Parathyroid adenoma (tissue), 2 donors: Measurements from ENCODE around the gene ESYT2.
A peak's percentile ranks its signal among the peaks of the same experiment; 100 is the strongest.

ENCODE experiments used
- H2AFZ ChIP-seq: fragments of 300-600 bp; sonication (generic); one replicate; pipeline ENCODE4 v1.7.0; 2017; ENCODE audit warnings: antibody characterized with exemption, mild to moderate bottlenecking
- H3K27ac ChIP-seq: fragments of 300-600 bp; sonication (generic); one replicate; pipeline ENCODE4 v1.7.0; 2017
- H3K27me3 ChIP-seq: fragments of 300-600 bp; sonication (generic); one replicate; pipeline ENCODE4 v1.7.0; 2017; ENCODE audit warnings: low read length; ENCODE audit not compliant: control insufficient read depth, insufficient read depth
- H3K36me3 ChIP-seq: fragments of 300-600 bp; sonication (generic); one replicate; pipeline ENCODE4 v1.7.0; 2017; ENCODE audit warnings: low read length; ENCODE audit not compliant: control insufficient read depth, insufficient read depth
- H3K4me1 ChIP-seq: fragments of 300-600 bp; sonication (generic); one replicate; pipeline ENCODE4 v1.7.0; 2017; ENCODE audit warnings: control low read depth
- H3K4me2 ChIP-seq: fragments of 300-600 bp; sonication (generic); one replicate; pipeline ENCODE4 v1.7.0; 2017; ENCODE audit warnings: low read length
- H3K4me3 ChIP-seq: fragments of 300-600 bp; sonication (generic); one replicate; pipeline ENCODE4 v1.7.0; 2017; ENCODE audit warnings: low read depth, low read length
- H3K79me2 ChIP-seq: fragments of 300-600 bp; sonication (generic); one replicate; pipeline ENCODE4 v1.7.0; 2017; ENCODE audit warnings: control low read depth
- H3K9ac ChIP-seq: fragments of 300-600 bp; sonication (generic); one replicate; pipeline ENCODE4 v1.7.0; 2017; ENCODE audit warnings: mild to moderate bottlenecking
- H3K9me3 ChIP-seq: fragments of 300-600 bp; sonication (generic); one replicate; pipeline ENCODE4 v1.7.0; 2017; ENCODE audit warnings: low read length; ENCODE audit not compliant: control insufficient read depth
- CTCF ChIP-seq: fragments of 300-600 bp; sonication (generic); IDR thresholded peaks from one replicate; pipeline ENCODE4 v1.7.0; 2017; ENCODE audit warnings: antibody characterized with exemption, mild to moderate bottlenecking
- donor health status: primary hyperparathyroidism.

Gene ESYT2

GRCh38 chr7:158827411-158828132, 1.7 kb downstream of the ESYT2 start:
- Histone ChIP-seq H3K9me3 (no peaks in the 10 kb centered on the region), H3K9ac (no peak overlapping the region), H3K4me2 (peak overlapping the region; percentile 84), H2AFZ (peak overlapping the region; percentile 88), H3K27me3 (no peaks in the 10 kb centered on the region), H3K79me2 (peaks cover 26% of the 10 kb centered on the region), H3K4me3 (peak overlapping the region; percentile 70), H3K36me3 (no peaks in the 10 kb centered on the region), H3K4me1 (peaks cover 3% of the 10 kb centered on the region), H3K27ac (peak overlapping the region; percentile 80)
- TF ChIP-seq CTCF: no peak

- Histone ChIP-seq H3K27me3 (no peaks in the 10 kb centered on the region), H3K27ac (no peak overlapping the region), H3K9ac (no peak overlapping the region), H3K4me2 (no peak overlapping the region), H3K4me3 (no peak overlapping the region), H3K36me3 (no peaks in the 10 kb centered on the region), H3K9me3 (no peaks in the 10 kb centered on the region), H3K79me2 (peaks cover 35% of the 10 kb centered on the region), H3K4me1 (peaks cover 3% of the 10 kb centered on the region), H2AFZ (no peak overlapping the region)
- no peak for TF ChIP-seq CTCF
Observed at GRCh38 chr7:158825628-158826289, 3.5 kb downstream of the ESYT2 start.

- no peak for TF ChIP-seq CTCF
- H2AFZ ChIP-seq: no peak overlapping the region
- H3K36me3 ChIP-seq: no peaks in the 10 kb centered on the region
- no peak overlapping the region for H3K4me2 ChIP-seq
- H3K9ac ChIP-seq: no peak overlapping the region
- peaks cover under 1% of the 10 kb centered on the region for H3K4me1 ChIP-seq
- H3K9me3 ChIP-seq: no peaks in the 10 kb centered on the region
- H3K27ac ChIP-seq: no peak overlapping the region
- H3K4me3 ChIP-seq: no peak overlapping the region
- no peaks in the 10 kb centered on the region for H3K27me3 ChIP-seq
- H3K79me2 ChIP-seq: peaks cover 43% of the 10 kb centered on the region
Observed at GRCh38 chr7:158824028-158824427, 5.3 kb downstream of the ESYT2 start.

- Histone ChIP-seq H3K79me2 (peaks cover 51% of the 10 kb centered on the region), H3K27me3 (no peaks in the 10 kb centered on the region), H3K27ac (peak overlapping the region; percentile 16), H3K36me3 (no peaks in the 10 kb centered on the region), H3K4me3 (no peak overlapping the region), H3K4me2 (no peak overlapping the region), H3K9me3 (no peaks in the 10 kb centered on the region), H3K4me1 (peaks cover 11% of the 10 kb centered on the region), H2AFZ (no peak overlapping the region), H3K9ac (no peak overlapping the region)
- TF ChIP-seq CTCF: no peak
Observed at GRCh38 chr7:158821171-158822031, 7.9 kb downstream of the ESYT2 start.
